SH-SY5Y (cell line): ENCODE data around the gene MYLK.

Experiments
- GATA2 ChIP-seq: IDR thresholded peaks from 2 replicates; pipeline ENCODE4 v1.6.1; 2011; ENCODE audit warnings: mild to moderate bottlenecking, low read depth, low read length
- GATA3 ChIP-seq: IDR thresholded peaks from 2 replicates; pipeline ENCODE4 v1.6.1; 2011; ENCODE audit warnings: low read depth, mild to moderate bottlenecking, low read length, moderate library complexity

Gene MYLK

GRCh38 chr3:123818921-123819429 is 65.2 kb downstream of the MYLK start:
- no peak for TF ChIP-seq GATA3
- TF ChIP-seq GATA2: no peak

- TF ChIP-seq GATA3 (no peak), GATA2 (no peak)
These were observed 65.7 kb downstream of the MYLK start for GRCh38 chr3:123818324-123818920.

- TF ChIP-seq GATA3 (no peak), GATA2 (no peak)
These were observed 66.7 kb downstream of the MYLK start for GRCh38 chr3:123817413-123817812.

GRCh38 chr3:123816673-123817207 is 67.4 kb downstream of the MYLK start:
- TF ChIP-seq GATA3 (no peak), GATA2 (no peak)

- TF ChIP-seq GATA3: no peak
- TF ChIP-seq GATA2: no peak
These were observed 68.2 kb downstream of the MYLK start for GRCh38 chr3:123815981-123816380.

DNA sequence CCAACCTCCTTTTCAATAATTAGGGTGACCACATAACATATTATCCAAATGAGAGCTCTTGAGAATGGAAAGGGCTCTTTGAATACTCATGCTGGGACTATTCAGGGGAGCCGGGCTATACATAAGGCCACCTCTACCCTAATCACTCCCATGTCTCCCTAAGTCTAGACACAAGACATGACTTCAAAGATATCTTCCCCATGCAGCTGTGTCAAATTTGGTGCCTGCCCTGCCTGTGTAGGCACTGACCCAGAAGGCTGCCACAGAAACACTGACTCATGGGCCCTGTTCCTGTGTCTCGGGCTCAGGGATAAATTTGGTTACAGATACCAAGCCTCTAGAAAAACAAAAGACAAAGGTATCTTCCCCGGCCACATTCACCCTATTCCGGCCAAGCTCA is 70.3 kb downstream of the MYLK start:
- no peak for TF ChIP-seq GATA3
- no peak for TF ChIP-seq GATA2

- no peak for TF ChIP-seq GATA3
- no peak for TF ChIP-seq GATA2
These were observed 74.5 kb downstream of the MYLK start for GRCh38 chr3:123809597-123809996.

GRCh38 chr3:123808812-123809211 is 75.3 kb downstream of the MYLK start:
- TF ChIP-seq GATA3: no peak
- TF ChIP-seq GATA2: no peak

DNA sequence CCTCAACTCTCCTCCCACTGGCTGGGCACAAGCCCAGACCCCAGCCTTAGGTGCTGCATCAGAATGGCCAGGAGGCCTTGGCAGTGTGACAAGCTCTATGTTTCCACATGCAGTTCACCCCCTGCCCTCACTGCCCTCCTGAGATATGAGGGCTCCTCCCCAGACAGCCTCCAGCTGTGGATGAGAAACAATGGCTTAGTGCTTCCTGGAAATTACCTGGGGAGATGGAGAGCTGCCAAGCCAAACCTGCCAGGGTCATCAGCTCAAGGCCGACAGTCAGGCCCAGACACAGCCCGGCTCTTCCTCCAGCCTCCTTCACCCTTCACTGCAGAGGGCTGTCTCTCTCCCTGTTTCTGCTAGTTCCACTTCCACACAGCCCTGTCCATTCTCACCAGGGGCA is 76.3 kb downstream of the MYLK start:
- TF ChIP-seq GATA2 (no peak), GATA3 (no peak)

- TF ChIP-seq GATA3: no peak
- no peak for TF ChIP-seq GATA2
These were observed 78.6 kb downstream of the MYLK start for GRCh38 chr3:123805504-123805903.

DNA sequence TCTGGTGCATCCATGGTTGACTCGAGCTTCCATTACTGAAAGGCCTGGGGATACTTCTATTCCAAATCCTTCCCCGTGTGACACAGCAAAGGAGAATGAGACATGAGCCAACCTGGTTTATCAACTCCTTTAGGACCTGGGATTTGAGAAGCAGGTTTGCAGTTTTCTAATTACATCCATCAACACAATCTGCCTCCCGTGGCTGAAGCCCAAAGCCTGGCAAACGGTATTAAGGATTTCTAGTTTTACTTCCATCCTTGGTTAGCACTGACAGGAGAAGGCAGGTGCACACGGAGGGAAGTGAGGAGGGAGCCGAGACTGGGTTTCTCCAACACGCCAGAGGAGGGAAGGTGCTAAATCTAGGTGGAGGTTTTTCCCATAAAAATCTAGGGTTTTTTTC is 79.0 kb downstream of the MYLK start:
- TF ChIP-seq GATA2 (no peak), GATA3 (no peak)

GRCh38 chr3:123804676-123805075 is 79.5 kb downstream of the MYLK start:
- TF ChIP-seq GATA2: no peak
- no peak for TF ChIP-seq GATA3

DNA sequence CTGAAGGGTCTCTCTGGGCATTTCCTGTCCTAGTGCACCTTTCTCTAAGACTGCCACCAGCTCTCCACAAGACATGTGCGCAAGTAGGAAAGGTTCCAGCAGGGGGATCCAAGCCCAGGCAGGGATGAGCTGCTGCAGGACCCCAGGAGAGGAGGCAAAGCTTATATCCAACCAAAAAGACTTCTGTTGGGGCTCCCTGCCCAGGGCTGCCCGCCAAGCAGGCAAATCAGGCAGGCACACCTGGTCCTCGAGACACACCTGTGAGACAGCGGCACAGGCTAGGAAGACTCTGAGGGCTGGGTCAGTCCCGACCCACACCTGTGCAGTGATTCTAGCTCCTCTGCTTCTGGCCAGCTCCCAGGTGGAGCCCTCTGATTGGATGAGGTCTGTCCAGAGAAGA is 80.6 kb downstream of the MYLK start:
- TF ChIP-seq GATA3 (no peak), GATA2 (no peak)

DNA sequence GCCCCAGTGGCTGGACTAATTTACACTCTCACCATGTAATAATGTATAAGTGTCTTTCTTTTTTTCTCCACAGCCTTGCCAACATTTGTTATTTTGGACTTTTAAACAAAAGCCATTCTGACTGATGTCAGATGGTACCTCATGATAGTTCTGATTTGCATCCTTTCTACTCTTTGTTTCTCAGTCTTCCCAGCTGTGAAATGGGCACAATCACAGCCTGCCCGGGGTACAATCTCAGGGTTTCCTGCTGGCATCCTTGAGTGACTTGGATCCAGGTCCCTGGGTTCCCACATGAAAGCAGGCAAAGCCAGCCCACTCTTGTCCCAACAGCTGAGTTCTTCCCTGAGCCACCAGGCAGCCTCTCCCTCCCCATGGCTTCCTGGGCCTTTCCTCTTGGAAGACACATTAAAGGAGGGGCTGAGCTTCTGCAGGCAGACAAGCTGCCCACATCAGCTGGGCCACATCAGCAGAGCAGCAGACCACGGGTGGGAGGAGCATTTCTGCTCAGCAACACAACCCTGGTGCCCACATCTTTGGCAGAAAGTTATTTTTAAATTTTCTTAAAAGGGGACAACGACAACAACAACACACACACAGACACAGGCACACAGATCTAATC is 82.0 kb downstream of the MYLK start:
- TF ChIP-seq GATA3: no peak
- no peak for TF ChIP-seq GATA2

GRCh38 chr3:123801474-123801873 is 82.7 kb downstream of the MYLK start:
- TF ChIP-seq GATA3 (no peak), GATA2 (no peak)
